Activated naive CD4-positive, alpha-beta T cell (primary cell): ENCODE measurements around the gene PTPRN2.
"Not testable (repeated sequence)": the region's sequence is repeated elsewhere in the genome, so short reads cannot be mapped to it uniquely, and the experiment has no call there.

Experiments used
- DNase-seq, 4 experiments: peaks; one replicate each; lab custom pipeline; 2025; lab: John Stamatoyannopoulos, UW

Gene PTPRN2

DNA sequence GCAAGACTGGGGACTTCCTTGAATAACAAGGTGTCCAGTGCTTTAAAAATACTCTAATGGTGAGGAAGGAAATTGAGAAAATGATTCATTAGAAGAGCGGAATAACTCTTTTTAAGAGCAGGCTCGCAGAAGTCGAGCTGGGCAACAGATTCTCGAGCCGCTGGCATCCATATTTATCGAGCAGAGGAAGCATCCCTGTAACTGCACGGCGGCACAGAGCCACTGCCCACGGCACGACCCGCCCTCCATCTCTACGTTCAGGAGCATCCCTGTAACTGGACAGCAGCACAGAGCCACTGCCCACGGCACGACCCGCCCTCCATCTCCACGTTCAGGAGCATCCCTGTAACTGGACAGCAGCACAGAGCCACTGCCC lies 334.0 kb downstream of the PTPRN2 start:
- DNase-seq: not testable (repeated sequence)

DNA sequence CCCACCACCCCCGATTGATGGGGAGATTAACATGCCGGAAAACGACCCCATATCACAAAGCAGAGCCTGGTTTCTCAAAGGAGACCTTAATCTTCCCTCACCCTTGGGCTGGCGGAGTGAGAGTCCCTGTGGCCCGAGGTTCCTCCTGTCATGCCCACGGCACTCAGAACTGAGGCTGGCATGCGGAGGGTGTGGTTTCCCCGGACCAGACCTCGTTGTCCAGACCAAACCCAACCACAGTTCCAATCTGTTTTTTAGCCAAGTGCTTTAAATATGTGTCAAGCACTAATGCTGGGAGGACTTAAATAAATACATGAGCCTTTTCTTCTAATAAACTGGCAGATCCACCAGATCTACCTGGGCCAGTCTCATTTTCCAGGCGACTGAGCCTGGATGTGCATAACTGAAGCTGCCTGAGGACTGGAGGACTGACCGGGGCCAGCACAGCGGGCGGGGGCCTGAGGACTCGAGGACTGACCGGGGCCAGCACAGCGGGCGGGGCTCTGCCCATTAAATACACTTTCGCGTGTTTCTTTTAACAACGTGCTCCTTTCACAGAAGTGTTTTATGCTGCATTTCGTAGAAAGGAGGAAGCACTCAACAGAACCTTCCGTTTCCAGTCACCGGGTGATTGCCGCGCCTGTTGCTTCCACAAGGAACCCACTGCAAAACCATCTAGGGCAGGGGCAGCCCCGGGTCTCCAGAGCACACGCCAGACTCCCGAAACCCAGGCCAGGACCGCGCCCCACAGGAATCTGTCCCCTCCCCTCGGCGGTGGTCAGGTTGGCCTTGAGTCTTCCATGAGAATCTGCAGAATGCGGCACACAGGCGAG lies 334.6 kb downstream of the PTPRN2 start:
- no peak for DNase-seq

DNA sequence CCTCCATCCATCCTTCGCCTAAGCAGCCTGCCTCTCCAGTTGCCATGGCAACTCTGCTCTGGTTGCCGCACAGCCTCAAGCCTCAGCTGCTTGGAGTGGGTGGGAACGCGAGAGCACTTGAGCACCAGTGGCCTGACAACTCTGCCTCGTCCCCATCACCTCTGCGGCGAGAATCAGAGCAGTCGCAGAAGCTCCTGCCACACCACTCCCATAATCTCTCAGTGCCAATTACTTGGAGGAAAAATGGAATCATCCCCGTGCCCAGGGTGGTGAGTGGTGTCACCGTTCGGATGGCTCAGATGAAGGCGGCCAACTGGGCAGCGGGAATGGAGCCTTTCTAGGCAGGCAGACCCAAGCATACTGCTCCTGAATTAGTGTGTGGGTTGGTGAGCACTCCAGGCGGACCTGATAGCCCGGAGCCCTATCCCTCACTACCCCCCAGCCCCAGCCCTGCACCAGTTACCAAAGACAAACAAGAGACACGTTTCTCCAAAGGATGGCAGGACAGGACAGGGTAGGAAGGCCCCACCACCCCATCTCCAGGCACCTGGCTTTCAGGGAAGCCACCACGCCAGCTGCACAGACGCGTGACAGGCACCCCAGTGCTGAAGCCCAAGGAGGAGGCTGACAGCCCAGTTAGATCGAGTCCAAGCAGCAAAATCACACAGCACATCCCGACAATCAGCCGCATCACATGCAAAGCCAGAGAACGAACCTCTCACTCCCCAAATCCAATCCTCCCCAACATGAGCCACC lies 335.4 kb downstream of the PTPRN2 start:
- no peak for DNase-seq

DNA sequence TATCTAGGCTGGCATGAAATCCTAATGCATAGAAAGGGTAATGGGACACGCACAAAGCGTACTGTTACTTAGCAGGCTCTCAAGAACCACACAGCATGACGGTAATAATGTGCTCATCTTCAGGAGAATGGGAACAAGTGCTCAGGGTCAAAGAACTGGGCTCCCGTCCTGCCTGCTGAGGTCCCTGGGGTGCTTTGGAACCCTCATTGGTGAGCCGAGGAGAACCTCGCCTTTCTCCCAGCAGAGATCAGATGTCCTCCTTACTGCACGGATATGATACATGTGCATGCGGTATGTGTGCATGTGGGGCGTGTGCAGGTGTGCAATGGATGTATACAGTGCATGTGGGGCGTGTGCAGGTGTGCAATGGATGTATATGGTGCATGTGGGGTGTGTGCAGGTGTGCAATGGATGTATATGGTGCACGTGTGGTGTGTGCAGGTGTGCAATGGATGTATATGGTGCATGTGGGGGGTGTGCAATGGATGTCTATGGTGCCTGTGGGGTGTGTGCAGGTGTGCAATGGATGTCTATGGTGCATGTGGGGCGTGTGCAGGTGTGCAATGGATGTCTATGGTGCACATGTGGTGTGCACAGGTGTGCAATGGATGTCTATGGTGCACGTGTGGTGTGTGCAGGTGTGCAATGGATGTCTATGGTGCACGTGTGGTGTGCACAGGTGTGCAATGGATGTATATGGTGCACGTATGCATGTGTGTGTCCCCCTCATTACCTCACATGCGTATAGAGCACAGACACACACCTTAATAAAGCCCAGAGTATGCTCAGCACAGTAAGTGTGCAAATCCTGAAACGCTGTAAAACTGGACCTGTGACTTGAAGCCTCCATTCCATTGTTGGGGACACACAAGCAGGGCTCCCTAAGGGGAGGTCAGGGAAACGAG lies 336.3 kb downstream of the PTPRN2 start:
- DNase-seq: no peak

DNA sequence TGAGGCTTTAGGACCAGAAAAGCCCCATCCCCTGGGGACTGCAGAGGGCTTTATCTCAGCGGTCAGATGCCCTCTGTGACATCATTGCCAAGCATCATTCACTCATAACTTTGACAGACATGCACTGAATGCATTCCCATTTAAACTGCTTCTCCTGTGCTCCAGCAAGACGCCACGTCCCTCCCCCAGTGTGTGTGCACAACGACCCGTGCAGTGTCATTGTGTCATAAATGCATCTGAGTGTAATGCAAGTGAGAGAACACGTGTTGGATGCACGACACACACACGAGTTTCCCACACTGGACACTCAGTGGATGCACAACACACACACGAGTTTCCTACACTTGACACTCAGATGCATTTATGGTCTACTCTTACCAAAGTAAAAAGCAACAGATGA lies 337.9 kb downstream of the PTPRN2 start:
- DNase-seq: no peak

DNA sequence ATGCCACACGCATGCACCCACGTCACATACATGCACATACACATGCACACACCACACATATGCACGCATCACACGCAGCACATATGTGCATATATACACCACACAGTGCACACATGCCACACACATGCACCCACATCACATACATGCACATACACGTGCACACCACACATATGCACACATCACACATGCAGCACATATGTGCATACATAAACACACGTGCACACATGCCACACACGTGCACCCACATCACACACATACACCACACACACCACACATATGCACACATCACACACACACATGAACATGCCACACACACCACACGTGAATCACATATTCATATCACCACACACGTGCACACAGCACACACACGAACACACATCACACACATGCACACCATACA lies 338.8 kb downstream of the PTPRN2 start:
- DNase-seq: no peak

DNA sequence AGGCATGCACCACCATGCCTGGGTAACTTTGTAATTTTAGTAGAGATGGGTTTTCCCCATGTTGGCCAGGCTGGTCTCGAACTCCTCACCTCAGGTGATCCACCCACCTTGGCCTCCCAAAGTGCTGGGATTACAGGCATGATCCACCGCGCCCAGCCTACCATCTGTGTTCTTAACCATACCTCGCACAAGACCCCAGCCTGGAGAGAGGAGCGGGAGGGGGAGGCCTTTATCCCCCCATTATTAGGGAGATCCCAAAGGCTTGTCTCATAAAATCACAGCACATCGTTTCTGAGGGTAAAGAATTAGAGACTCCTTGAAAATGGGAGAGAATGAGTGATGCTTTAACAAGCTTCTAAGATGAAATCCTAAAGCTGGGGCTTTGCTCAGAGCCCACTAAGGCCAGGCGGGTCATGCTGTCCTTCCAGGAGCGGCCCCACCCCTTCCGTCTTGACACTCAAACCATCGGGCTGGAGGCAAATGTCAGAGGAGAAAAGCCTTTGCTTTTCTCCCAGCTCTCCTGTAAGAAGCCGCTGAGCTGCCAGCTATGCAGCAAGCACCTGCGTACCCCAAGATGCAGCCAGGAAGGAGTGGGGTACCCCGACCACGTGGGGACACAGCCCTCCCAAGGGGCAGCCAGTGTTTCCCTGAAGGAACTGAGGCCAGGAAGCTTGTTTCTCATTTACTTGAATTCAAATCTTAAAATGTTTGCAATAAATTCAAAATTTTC lies 339.7 kb downstream of the PTPRN2 start:
- no peak for DNase-seq

DNA sequence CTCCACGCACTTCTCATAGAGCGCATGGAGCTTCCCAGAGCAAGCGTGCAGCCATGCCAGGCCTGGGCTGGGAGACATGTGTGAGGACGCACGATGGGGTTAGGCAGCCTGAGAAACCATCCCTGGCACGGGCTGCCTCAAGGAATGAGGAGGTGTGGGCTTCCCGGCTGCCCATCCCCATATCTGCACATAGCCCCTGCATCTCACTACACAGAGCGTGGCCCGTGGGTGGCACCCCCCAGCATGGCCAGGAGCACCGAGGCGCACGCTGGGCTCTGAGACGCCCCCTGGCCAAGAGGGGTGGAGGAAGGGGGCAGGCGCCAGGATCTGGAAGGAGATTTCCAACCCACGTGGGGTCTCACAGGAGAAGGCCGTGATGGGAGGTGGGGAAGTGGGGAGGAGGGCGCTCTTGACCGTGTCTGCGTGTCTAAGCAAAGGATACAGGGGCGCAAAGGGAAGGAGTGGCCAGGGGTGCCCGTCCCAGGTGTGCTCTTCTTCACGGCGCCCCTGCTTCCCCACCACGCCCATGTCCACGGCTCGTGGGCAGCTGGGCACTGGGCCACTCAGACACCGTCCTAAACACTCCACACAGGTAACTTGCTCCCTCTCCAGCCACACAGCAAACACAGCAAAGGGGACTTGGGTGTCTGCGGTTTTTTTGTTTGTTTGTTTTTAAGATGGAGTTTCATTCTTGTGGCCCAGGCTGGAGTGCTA lies 340.5 kb downstream of the PTPRN2 start:
- no peak for DNase-seq

DNA sequence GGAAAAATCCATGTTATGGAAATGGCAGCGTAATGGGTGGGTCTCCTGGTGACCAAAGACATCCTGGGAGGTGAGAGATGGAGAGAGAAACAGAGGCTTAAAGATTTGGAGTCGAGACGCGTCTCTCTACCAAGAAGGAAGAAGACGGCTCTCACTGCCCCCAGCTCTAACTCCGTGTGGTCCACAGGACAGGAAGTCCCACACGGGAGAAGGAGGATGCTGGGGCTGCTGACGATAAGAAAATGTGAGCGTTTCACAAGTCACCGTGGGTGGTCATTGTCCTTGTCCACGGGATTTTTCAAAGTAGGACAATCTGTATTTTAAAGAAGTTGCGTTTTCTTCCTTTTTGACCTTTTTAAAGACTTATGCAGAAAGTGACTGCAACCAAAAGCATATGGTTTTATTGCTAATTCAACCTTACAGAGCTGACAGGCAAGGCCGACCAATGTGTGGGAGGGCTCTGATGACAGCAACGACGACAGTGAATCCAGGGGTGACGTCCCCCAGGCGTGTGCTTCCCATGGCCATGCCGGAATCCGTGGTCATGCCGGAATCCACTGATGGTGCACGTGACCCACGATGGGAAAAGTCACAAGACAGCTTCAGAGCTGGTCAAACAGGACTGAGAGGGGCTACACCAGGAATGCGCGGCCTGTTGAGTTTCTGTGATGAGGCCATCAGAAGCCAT lies 341.2 kb downstream of the PTPRN2 start:
- DNase-seq: no peak

DNA sequence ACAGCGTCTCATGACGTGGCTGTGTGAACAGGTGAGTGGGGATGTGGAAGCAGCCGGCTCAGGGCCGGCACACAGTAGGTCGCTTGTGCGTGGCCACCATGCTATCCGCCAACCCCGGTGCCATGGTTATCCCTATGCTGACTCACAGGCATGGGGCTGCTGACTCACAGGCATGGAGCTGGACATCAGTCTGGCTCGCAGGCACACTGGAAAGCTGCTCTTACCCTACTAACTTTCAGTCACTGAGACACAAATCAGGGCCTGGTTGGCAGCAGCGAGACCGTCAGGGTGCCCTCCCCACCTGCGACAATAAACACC lies 341.9 kb downstream of the PTPRN2 start:
- DNase-seq: no peak

DNA sequence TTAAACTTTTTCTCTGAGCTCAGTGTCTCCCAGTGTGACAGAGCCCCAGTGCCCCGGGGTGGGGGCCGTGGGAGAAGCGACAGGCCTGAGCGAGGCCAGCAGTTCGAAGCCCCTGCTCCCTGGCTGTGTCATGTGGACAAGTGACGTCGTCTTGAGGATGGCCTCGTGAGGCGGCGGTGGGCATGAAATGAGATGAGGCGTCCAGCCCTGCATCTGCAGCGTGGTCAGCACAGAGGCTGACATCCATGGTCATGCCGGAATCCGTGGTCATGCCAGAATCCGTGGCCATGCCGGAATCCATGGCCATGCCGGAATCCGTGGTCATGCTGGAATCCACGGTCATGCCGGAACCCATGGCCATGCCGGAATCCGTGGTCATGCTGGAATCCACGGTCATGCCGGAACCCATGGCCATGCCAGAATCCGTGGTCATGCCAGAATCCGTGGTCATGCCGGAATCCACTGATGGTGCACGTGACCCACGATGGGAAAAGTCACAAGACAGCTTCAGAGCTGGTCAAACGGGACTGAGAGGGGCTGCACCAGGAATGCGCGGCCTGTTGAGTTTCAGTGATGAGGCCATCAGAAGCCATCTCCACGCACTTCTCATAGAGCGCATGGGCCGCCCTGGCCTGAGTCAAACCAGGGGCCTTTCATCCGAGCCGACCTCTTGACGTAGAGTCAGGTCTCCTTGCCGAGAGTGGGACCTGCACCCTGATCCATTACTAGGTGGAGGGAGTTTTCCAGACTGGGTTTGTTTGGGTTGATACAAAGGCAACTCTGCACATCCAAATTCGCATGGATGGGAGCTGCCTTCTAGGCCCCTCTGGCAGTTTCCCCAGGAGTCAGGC lies 342.5 kb downstream of the PTPRN2 start:
- DNase-seq: no peak

DNA sequence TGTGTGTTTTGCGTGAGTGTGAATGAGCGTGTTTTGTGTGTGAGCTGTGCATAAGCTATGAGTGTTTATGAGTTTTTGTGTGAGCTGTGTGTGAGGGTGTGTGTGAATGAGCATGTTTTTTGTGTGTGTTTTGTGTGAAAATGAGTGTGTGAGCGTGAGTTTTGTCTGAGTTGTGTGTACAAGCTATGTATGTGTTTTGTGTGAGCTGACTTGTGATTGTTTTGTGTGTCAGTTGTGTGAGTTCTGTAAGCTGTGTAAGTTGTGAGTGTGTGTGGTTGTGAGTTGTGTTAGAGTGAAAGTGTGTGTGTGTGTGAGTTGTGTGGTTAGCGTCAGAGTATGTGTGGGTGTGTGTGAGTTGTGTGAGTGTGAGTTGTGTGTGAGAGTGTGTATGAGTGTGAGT lies 343.2 kb downstream of the PTPRN2 start:
- no peak for DNase-seq

DNA sequence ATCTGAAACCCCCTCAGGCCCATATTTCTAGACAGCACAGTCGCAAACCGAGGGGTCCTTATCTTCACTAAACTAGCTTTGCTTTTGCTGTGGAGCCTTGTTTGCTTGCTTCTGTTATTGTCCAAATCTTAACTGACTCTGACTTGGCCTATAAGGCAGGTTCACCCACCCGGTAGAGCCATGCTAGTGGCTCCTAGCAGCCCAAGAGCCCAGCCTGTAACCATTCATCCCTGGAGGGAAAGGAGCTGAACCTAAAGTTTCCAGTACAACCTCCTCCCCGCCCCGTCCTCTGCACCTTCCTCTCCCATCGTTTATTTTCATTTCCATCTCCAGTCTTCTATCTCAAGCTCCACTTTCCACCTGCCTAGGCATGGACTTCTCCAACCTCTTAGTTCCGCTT lies 345.7 kb downstream of the PTPRN2 start:
- no peak for DNase-seq

DNA sequence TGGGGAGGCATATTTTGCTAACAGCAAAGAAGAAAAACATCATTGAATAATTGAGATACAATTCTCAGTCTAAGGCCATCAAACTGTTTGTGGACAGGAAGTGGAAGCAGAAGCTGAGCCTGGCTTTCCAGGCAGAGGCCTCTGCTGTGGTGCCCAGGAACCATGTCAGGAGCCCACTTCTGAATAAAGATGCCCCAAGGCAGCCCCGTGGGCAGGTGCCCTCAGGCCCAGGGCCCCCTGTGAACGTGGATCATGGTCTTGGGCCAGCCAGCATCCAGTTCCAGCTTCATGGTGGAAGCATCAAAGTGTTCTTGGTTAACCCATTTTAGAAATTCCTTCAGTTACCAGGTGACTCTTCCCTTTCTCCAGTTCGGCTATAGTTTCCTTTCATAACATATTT lies 346.8 kb downstream of the PTPRN2 start:
- no peak for DNase-seq

DNA sequence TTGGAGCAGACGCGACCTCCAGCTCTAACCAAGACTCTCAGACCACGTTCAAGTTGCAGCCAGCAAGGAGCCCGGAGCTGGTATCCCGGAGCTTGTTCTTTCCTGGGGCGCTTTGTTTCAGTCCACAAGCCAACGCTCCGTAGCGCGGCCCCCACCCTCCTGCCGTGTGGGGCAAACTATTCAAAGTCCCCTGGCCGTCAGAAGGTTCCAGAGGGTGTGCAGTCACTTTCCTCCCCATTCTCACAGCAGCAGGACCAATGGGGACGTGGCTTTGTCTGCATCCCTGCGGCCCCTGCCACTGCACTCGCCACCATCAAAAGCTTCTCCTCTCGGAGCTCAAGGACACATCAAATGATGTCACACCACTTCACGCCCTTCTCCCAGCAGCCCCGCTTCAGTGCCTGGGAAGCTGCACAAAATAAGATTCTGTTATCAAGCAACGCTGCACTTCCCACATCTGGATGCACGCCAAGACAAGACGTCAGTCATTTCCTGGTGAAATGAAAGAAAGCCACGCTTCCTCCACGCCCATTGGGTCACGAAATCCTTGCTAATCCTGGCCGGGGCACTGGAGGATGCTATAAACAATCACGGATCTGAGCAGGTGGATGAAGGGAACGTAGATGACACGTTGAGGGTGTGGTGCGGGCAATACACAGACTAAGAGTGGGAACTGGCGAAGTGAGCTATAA lies 348.2 kb downstream of the PTPRN2 start:
- no peak for DNase-seq

DNA sequence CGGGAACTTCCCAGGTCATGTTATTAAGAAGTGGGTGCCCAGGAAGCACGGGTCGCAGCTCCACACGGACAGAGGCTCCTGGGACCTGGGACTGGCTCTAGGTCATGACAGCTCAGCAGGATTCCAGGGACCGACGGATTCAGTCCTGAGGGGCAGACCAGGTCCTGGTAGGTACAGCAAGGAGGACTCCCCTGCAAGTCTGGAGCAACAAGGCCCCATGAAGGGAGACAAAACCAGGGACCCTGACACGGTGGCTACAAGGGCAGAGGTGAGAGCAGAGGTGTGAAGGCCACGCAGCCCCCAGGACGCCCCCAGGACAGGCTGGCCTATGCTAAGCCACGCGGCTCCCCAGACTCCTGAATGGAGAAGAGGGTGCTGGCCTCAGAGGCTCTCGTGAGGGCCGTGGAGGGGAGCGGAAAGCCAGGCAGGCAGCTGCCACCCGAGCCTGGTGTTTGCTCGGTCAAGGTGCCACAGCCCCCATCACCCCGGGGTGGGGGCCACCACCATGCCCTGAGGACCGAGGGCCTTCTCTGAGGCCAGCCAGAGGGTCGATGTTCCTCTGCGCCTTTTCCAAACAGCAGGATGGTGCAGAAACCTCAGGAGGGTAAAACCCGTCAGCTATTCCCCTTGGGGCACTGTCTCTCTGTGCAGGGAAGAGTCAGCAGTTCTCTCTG lies 348.9 kb downstream of the PTPRN2 start:
- DNase-seq: no peak

DNA sequence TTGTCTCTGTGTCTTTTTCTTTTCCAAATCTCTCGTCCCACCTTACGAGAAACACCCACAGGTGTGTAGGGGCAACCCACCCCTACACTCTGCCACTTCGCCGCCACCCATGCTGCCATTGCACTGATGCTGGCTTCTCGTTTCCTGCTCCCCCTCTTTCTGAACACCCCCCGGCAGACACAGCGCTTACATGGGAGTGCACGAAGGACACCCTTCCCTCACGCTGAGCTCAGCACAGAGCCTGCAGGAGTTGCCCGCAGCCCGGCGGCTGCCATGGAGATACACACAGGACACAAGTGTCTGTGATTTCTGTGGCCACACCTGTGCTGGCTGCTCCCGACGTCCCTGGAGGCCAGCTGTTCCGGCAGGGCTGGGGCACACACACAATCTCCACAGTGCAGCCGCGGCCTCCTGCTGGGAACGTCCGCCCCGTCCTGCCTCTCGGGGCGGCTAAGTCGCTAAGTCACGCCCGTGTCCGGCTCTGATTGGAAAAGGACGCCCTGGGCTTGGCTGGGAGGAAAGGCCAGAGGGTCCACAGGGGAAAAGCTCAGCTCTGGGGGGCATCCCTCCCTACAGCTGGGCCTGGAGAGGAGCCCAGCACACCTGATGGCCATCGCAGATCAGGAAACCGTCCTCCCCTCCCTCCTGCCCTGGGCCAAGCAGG lies 349.8 kb downstream of the PTPRN2 start:
- DNase-seq: no peak

DNA sequence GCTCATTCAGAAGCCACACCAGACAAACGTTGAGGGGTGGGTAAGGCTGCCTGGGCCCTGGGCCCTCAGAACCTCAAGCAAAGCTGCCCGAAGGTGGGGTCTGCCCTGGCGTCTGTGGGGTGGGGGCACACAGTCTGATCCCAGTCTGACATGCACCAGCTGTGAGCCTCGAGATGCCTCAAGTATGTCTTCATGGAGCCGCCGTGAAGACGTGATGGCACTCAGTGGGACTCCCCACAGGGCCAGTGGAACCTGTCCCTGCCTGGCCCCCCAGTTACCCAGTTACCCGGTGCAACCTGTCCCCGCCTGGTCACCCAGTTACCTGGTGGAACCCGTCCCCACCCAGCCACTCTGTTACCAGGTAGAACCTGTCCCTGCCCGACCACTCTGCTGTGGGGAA lies 351.2 kb downstream of the PTPRN2 start:
- DNase-seq: no peak
